Measurements from ENCODE around the gene CYB5R4.
"Not testable (repeated sequence)": the region's sequence is repeated elsewhere in the genome, so short reads cannot be mapped to it uniquely, and the experiment has no call there.

CYB5R4 gene

DNA sequence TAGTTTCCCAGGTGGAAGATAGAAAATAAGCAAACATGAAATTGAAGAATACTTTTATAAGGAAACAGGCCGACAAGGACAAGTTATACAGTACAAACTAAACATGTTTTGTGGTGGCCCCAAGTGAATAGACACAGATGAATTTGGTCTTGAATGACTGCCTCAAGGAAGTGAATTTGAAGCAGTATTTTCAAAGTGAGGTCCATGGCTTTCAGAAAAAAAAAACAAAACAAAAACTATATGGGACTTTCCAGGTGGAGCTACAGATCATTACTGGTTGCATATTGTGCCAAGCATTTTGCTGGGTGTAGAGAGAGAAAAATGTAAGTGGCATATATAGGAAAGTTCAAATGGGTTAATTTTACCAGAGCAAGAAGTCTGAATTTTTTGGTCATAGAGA, 68.8 kb downstream of the CYB5R4 start:
- no peak for TF ChIP-seq ZFX (IDR thresholded peaks at IDR 0.05; ENCODE audit: borderline replicate concordance)
- TF ChIP-seq, protein P1, sequence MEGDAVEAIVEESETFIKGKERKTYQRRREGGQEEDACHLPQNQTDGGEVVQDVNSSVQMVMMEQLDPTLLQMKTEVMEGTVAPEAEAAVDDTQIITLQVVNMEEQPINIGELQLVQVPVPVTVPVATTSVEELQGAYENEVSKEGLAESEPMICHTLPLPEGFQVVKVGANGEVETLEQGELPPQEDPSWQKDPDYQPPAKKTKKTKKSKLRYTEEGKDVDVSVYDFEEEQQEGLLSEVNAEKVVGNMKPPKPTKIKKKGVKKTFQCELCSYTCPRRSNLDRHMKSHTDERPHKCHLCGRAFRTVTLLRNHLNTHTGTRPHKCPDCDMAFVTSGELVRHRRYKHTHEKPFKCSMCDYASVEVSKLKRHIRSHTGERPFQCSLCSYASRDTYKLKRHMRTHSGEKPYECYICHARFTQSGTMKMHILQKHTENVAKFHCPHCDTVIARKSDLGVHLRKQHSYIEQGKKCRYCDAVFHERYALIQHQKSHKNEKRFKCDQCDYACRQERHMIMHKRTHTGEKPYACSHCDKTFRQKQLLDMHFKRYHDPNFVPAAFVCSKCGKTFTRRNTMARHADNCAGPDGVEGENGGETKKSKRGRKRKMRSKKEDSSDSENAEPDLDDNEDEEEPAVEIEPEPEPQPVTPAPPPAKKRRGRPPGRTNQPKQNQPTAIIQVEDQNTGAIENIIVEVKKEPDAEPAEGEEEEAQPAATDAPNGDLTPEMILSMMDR (IDR thresholded peaks at IDR 0.05): no peak
- H3K27ac ChIP-seq: no peak overlapping the region

GRCh38 chr6:83946201-83946833, 86.8 kb downstream of the CYB5R4 start:
- not testable (repeated sequence) for H3K27ac ChIP-seq

DNA sequence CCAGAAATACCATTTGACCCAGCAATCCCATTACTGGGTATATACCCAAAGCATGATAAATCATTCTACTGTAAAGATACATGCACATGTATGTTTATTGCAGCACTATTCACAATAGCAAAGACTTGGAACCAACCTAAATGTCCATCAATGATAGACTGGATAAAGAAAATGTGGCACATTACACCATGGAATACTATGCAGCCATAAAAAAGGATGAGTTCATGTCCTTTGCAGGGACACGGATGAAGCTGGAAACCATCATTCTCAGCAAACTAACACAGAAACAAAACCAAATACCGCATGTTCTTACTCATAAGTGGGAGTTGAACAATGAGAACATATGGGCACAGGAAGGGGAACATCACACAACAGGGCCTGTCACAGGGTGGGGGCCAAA, 88.5 kb downstream of the CYB5R4 start:
- H3K27ac ChIP-seq: not testable (repeated sequence)

GRCh38 chr6:83948851-83949250, 89.4 kb downstream of the CYB5R4 start:
- no peak overlapping the region for H3K27ac ChIP-seq
- TF ChIP-seq ZFX (IDR thresholded peaks at IDR 0.05; ENCODE audit: borderline replicate concordance): no peak
- TF ChIP-seq, protein P1 (IDR thresholded peaks at IDR 0.05): no peak

- not testable (repeated sequence) for H3K27ac ChIP-seq
These were observed 91.9 kb downstream of the CYB5R4 start for GRCh38 chr6:83951423-83951822.

DNA sequence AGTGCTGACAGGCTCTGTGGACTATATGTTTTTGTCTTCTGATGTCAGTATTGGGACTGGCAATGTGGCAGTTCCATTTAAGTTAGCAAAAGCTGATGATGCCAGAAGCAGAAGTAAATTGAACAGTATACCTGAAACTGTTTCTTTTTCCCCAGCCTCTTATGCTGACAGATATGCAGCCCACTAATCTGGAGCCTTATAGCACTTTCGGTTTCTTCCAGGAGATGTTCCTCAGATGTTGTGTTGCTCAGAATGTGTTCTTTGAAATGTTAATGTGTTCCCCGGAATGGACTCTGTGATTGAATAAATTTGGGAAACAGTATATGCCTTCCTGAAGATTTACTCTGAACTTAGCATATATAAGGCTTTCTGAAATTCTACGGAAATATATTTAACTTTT, 93.3 kb downstream of the CYB5R4 start:
- TF ChIP-seq ZFX (IDR thresholded peaks at IDR 0.05; ENCODE audit: borderline replicate concordance): no peak
- TF ChIP-seq, protein P1 (IDR thresholded peaks at IDR 0.05): no peak
- H3K27ac ChIP-seq: no peak overlapping the region

DNA sequence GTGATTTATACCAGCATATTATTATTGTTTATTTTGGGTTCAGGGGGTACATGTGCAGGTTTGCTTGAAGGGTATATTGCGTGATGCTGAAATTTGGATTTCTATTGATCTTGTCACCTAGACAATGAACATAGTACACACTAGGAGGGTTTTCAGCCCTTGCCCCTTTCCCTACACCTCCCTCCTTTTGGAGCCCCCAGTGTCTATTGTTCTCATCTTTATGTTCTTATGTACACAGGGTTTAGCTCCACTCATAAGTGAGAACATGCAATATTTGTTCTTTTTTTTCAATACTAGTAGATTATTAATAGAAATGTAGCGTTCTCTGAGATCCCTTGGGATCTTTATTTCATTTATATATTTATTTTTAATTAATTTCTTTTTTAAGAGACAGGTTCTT, 94.9 kb downstream of the CYB5R4 start:
- H3K27ac ChIP-seq: no peak overlapping the region
- no peak for TF ChIP-seq ZFX (IDR thresholded peaks at IDR 0.05; ENCODE audit: borderline replicate concordance)
- TF ChIP-seq, protein P1 (IDR thresholded peaks at IDR 0.05): no peak

- TF ChIP-seq, protein P1 (IDR thresholded peaks at IDR 0.05): no peak
- TF ChIP-seq ZFX (IDR thresholded peaks at IDR 0.05; ENCODE audit: borderline replicate concordance): no peak
These were observed 98.8 kb downstream of the CYB5R4 start for GRCh38 chr6:83958241-83958685.

DNA sequence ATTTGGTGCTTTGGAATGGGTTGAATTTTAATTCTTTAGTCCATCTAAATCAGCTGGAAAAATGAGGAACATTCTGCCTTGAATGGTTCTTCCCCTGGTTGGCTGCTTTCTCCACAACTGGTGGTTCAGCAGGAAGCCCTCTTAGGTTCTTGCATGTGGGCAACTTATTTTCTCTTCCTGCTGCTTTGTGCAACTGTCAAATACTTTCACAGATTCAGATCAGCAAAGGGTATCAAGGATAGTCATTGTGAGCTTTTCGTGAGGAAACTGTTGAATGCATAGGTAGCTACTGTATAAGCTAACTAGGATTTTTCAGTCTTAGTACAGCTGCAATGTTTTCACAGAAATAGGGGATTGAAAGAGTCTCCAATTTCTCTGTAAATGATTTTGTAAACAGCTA, 101.2 kb downstream of the CYB5R4 start:
- TF ChIP-seq, protein P1 (IDR thresholded peaks at IDR 0.05): no peak
- TF ChIP-seq ZFX (IDR thresholded peaks at IDR 0.05; ENCODE audit: borderline replicate concordance): no peak
- H3K27ac ChIP-seq: no peak overlapping the region

More at GRCh38 chr6:83958241-83958685, 98.8 kb downstream of the CYB5R4 start:
- no peak overlapping the region for H3K27ac ChIP-seq

All from 22Rv1 (cell line).